Measurements from ENCODE around the gene STT3A.
A peak's percentile ranks its signal among the peaks of the same experiment; 100 is the strongest.

DNA sequence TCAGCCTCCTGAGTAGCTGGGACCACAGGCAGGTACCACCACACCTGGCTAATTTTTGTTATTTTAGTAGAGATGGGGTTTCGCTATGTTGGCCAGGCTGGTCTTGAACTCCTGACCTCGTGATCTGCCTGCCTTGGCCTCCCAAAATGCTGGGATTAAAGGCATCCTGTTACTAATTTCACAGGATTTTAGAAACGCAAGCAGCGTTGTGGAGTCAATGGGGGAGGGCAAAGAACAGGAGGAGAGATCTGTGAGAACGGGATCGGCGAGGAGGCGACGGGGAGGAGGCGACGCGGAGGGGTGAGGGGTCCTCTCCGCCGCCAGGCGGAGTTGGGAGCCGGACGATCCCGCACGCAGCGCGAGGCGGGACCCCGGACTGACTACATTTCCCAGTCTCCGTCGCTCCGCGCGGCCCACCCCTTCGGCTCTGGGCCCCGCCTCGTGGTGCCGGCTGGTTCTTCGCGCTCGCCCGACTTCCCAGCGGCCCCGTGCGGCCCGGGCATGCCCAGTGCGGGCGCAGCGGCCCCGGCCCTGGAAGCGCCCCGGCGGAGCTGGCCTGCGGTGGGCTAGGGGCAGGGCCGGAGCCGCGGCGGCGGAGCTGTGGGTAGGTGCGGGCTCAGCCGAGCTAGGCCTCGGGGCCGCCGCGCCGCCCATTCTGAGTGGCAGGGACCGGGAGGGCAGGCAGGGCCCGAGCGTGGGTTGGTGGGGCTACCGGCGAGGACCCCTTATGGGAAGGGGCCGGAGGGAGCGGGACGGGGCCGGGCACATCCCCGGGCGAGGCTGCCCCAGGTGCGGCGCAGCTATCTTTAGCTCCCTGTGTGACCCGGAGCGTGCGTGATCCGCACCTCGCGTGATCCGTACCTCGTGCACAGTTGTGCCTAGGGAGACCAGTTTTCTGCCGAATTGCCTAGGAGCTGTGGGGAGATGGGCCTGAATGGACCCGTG lies 23.4 kb upstream of the STT3A start, which contains the start of gene EI24:
- TF ChIP-seq, protein P1, sequence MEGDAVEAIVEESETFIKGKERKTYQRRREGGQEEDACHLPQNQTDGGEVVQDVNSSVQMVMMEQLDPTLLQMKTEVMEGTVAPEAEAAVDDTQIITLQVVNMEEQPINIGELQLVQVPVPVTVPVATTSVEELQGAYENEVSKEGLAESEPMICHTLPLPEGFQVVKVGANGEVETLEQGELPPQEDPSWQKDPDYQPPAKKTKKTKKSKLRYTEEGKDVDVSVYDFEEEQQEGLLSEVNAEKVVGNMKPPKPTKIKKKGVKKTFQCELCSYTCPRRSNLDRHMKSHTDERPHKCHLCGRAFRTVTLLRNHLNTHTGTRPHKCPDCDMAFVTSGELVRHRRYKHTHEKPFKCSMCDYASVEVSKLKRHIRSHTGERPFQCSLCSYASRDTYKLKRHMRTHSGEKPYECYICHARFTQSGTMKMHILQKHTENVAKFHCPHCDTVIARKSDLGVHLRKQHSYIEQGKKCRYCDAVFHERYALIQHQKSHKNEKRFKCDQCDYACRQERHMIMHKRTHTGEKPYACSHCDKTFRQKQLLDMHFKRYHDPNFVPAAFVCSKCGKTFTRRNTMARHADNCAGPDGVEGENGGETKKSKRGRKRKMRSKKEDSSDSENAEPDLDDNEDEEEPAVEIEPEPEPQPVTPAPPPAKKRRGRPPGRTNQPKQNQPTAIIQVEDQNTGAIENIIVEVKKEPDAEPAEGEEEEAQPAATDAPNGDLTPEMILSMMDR (IDR thresholded peaks at IDR 0.05 in 8 of 11, conservative IDR thresholded peaks at IDR 0.05 in 3 of 11): peak; percentile 56 to 87 (median 83)
- peak in 2 of 3 donors; percentile 68 to 77 for TF ChIP-seq POLR2A (IDR thresholded peaks at IDR 0.05)
- peak; percentile 82 to 88 (median 85) for TF ChIP-seq POLR2AphosphoS5 (IDR thresholded peaks at IDR 0.05)
